Measurements from ENCODE around the gene RASAL2.

GRCh38 chr1:178364782-178365181 lies 270.9 kb downstream of the RASAL2 start:
- TF ChIP-seq CTCF (IDR thresholded peaks at IDR 0.05) (no peak), ZFX (IDR thresholded peaks at IDR 0.05; ENCODE audit: borderline replicate concordance) (no peak)

Measured in 22Rv1 (cell line).